Skeletal muscle satellite cell (primary cell): ENCODE results near the gene MLLT10.
"Not testable (repeated sequence)": the region's sequence is repeated elsewhere in the genome, so short reads cannot be mapped to it uniquely, and the experiment has no call there.

Source experiments
- H3K27me3 ChIP-seq: 2 replicates; pipeline ENCODE4 v1.7.0; 2013; ENCODE audit warnings: low read length; ENCODE audit not compliant: control insufficient read depth, insufficient read depth
- H3K36me3 ChIP-seq: 2 replicates; pipeline ENCODE4 v1.7.0; 2013; ENCODE audit warnings: mild to moderate bottlenecking, control low read depth, low read length; ENCODE audit not compliant: insufficient read depth
- H3K4me1 ChIP-seq: 2 replicates; pipeline ENCODE4 v1.7.0; 2013; ENCODE audit warnings: low read length; ENCODE audit not compliant: control insufficient read depth, insufficient read depth
- H3K4me2 ChIP-seq: 2 replicates; pipeline ENCODE4 v1.7.0; 2013; ENCODE audit warnings: mild to moderate bottlenecking, low read length
- H3K4me3 ChIP-seq: 2 replicates; pipeline ENCODE4 v1.7.0; 2013; ENCODE audit warnings: low read length
- H3K9ac ChIP-seq: 2 replicates; pipeline ENCODE4 v1.7.0; 2013; ENCODE audit warnings: mild to moderate bottlenecking, low read depth, low read length, moderate library complexity
- H3K9me3 ChIP-seq: replicated peaks from 2 replicates; pipeline ENCODE4 v1.7.0; 2013; ENCODE audit warnings: mild to moderate bottlenecking, control low read depth, low read length

Gene MLLT10

GRCh38 chr10:21581421-21581834, 47.4 kb downstream of the MLLT10 start:
- not testable (repeated sequence) for H3K4me2 ChIP-seq, H3K4me3 ChIP-seq, H3K9me3 ChIP-seq, H3K9ac ChIP-seq, H3K36me3 ChIP-seq, H3K4me1 ChIP-seq, H3K27me3 ChIP-seq

GRCh38 chr10:21584834-21585530, 51.0 kb downstream of the MLLT10 start:
- no peaks in the 10 kb centered on the region for H3K27me3 ChIP-seq
- H3K9ac ChIP-seq = no peak overlapping the region
- H3K4me1 ChIP-seq = no peaks in the 10 kb centered on the region
- no peaks in the 10 kb centered on the region for H3K9me3 ChIP-seq
- no peak overlapping the region for H3K4me2 ChIP-seq
- H3K4me3 ChIP-seq = no peak overlapping the region
- H3K36me3 ChIP-seq = peaks cover 21% of the 10 kb centered on the region

GRCh38 chr10:21587391-21587790, 53.4 kb downstream of the MLLT10 start:
- no peak overlapping the region for H3K9ac ChIP-seq
- no peaks in the 10 kb centered on the region for H3K9me3 ChIP-seq
- H3K4me3 ChIP-seq = no peak overlapping the region
- H3K4me2 ChIP-seq = no peak overlapping the region
- H3K36me3 ChIP-seq = peaks cover 21% of the 10 kb centered on the region
- H3K4me1 ChIP-seq = no peaks in the 10 kb centered on the region
- no peaks in the 10 kb centered on the region for H3K27me3 ChIP-seq

DNA sequence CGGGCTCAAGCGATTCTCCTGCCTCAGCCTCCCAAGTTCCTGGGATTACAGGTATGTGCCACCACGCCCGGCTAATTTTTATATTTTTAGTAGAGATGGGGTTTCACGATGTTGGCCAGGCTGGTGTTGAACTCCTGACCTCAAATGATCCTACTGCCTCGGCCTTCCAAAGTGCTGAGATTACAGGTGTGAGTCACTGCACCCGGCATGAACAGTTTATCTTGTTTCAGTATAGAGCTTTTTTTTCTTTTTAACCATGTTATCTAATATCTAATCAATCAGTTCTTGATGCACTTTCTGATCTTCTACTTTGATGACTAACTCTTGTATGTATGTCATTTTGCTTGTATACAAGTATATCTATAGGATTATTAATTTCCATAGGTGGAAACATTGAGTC, 54.1 kb downstream of the MLLT10 start:
- not testable (repeated sequence) for H3K9me3 ChIP-seq, H3K27me3 ChIP-seq, H3K4me1 ChIP-seq, H3K4me3 ChIP-seq, H3K9ac ChIP-seq, H3K4me2 ChIP-seq
- peaks cover 21% of the 10 kb centered on the region for H3K36me3 ChIP-seq

- Histone ChIP-seq H3K9me3 (no peaks in the 10 kb centered on the region), H3K4me1 (no peaks in the 10 kb centered on the region), H3K27me3 (no peaks in the 10 kb centered on the region), H3K9ac (no peak overlapping the region), H3K4me3 (no peak overlapping the region), H3K36me3 (peaks cover 3% of the 10 kb centered on the region), H3K4me2 (no peak overlapping the region)
Observed at GRCh38 chr10:21593986-21594385, 60.0 kb downstream of the MLLT10 start.

GRCh38 chr10:21599582-21599981, 65.5 kb downstream of the MLLT10 start:
- Histone ChIP-seq H3K4me3 (no peak overlapping the region), H3K4me2 (no peak overlapping the region), H3K9ac (no peak overlapping the region), H3K4me1 (no peaks in the 10 kb centered on the region), H3K9me3 (no peaks in the 10 kb centered on the region), H3K27me3 (no peaks in the 10 kb centered on the region), H3K36me3 (no peaks in the 10 kb centered on the region)

DNA sequence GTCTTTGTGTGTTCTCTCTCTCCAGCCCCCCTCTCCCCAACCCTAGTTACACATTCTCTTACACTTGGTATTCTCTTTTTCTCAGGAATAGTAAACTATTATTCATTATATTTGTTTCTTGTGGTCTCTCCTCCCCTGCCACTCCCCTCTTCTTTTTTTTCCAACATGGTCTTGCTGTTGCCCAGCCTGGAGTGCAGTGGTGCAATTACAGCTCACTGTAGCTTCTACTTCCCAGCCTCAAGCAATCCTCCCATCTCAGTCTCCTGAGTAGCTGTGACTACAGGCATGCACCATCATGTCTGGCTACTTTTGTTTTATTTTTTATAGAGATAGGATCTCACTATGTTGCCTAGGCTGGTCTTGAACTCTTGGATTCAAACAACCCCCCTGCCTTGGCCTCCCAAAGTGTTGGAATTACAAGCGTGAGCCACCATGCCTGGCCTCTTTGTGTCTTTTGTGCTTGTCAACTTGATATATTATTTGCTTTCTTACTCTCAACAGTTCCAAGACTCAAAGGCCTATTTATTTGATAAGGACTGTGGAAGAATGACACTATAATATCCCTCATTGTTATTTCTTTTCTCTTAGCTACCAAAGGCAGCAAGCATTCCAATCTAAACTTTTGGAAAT, 66.9 kb downstream of the MLLT10 start:
- Histone ChIP-seq H3K36me3 (peaks cover 2% of the 10 kb centered on the region), H3K27me3 (no peaks in the 10 kb centered on the region), H3K4me1 (no peaks in the 10 kb centered on the region), H3K9me3 (no peaks in the 10 kb centered on the region), H3K9ac (no peak overlapping the region), H3K4me2 (no peak overlapping the region), H3K4me3 (no peak overlapping the region)

- Histone ChIP-seq H3K36me3 (peaks cover 11% of the 10 kb centered on the region), H3K9ac (no peak overlapping the region)
Observed at GRCh38 chr10:21602313-21602712, 68.3 kb downstream of the MLLT10 start.

DNA sequence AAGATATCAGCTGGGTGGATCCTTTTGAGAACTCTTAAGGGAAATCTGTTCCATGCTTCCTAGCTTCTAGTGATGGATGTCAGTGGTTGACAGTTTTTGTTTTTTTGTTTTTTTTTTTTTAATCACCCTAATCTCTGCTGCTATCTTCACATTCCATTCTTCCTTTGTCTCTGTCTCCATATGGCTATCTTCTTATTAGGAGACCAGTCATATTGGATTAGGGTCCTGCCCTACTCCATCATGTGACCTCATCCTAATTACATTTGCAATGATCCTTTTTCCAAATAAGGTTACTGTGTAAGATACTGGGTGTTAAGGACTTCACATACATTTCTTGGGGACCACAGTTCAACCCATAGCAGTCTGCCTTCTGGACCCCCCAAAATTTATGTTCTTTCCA, 69.7 kb downstream of the MLLT10 start:
- H3K9ac ChIP-seq = no peak overlapping the region
- no peaks in the 10 kb centered on the region for H3K27me3 ChIP-seq
- no peaks in the 10 kb centered on the region for H3K4me1 ChIP-seq
- no peak overlapping the region for H3K4me2 ChIP-seq
- no peaks in the 10 kb centered on the region for H3K9me3 ChIP-seq
- H3K36me3 ChIP-seq = peaks cover 16% of the 10 kb centered on the region
- no peak overlapping the region for H3K4me3 ChIP-seq

More at GRCh38 chr10:21602313-21602712, 68.3 kb downstream of the MLLT10 start:
- H3K4me3 ChIP-seq = no peak overlapping the region
- no peaks in the 10 kb centered on the region for H3K9me3 ChIP-seq
- no peaks in the 10 kb centered on the region for H3K4me1 ChIP-seq
- H3K4me2 ChIP-seq = no peak overlapping the region
- no peaks in the 10 kb centered on the region for H3K27me3 ChIP-seq

DNA sequence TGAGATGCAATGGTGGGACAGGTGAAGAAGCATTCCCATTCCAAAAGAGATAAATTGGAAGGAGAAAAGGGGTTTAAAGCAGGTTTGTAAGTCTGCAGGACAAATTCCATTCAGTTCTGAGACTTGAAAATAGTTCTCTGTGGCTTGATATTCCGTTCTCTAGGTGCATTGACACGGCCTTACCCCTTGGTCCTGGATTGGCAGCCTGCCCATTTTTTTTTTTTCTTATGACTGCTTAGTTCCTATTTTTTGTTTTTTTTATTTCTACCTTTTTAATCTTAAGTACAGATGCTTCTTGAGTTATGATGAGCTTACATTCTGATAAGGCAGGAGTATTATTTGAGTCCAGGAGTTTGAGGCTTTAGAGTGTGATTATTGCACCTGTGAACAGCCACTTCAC, 70.6 kb downstream of the MLLT10 start:
- Histone ChIP-seq H3K4me1 (no peaks in the 10 kb centered on the region), H3K36me3 (peaks cover 16% of the 10 kb centered on the region), H3K4me2 (no peak overlapping the region), H3K27me3 (no peaks in the 10 kb centered on the region), H3K9ac (no peak overlapping the region), H3K4me3 (no peak overlapping the region), H3K9me3 (no peaks in the 10 kb centered on the region)

DNA sequence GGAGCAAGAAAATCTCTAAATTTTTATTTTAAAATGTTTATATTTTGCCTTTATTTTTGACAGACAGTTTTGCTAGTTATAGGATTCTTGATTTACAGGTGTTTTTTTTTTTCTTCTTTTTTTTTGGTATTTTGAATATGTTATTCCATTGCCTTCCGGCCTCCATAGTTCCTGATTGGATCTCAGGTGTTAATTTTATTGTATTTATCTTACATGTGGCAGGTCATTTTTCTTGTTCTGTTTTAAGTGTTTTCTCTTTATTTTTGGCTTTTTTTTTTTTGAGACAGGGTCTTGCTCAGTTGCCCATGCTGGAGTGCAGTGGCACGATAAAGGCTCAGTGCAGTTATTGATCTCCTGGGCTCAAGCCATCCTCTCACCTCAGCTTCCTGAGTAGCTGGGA, 73.9 kb downstream of the MLLT10 start:
- Histone ChIP-seq H3K9me3 (no peaks in the 10 kb centered on the region), H3K4me2 (no peak overlapping the region), H3K27me3 (no peaks in the 10 kb centered on the region), H3K4me3 (no peak overlapping the region), H3K9ac (no peak overlapping the region), H3K36me3 (peaks cover 21% of the 10 kb centered on the region), H3K4me1 (no peaks in the 10 kb centered on the region)

DNA sequence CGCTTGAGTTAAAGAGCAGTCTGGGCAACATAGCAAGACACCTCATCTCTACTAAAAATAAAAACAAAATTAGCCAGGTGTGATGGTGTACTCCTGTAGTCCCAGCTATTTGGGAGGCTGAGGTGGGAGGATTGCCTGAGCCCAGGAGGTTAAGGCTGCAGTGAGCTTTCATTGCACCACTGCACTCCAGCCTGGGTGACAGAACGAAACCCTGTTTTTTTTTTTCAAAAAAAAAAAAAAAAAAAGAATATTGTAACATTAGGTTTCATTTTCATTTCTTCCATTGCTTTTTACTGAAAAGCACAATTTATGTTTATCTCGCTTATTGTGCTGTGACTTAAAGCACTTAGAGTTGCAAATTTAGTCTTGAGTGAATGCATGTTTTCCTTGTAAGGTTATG, 80.0 kb downstream of the MLLT10 start:
- no peak overlapping the region for H3K4me3 ChIP-seq
- H3K4me1 ChIP-seq = no peaks in the 10 kb centered on the region
- no peaks in the 10 kb centered on the region for H3K27me3 ChIP-seq
- H3K9me3 ChIP-seq = no peaks in the 10 kb centered on the region
- peaks cover 12% of the 10 kb centered on the region for H3K36me3 ChIP-seq
- H3K4me2 ChIP-seq = no peak overlapping the region
- H3K9ac ChIP-seq = no peak overlapping the region
